K562 (cell line): ENCODE measurements around the gene LDLRAD1. TPM values are rescaled to one million over a fixed set of nuclear protein-coding genes. Genes with fewer than 3 reads are reported as not detected.

Source experiments
- ATAC-seq: fragments of 200-7000 bp; cut with Tn5 transposase; 3 replicates; pipeline ENCODE4 v1.9.1; 2020; ENCODE audit warnings: moderate library complexity
- BruUV-seq: library from RNA; stranded (reverse); fragments of 400-500 nt; replicated peaks from 2 replicates; lab custom pipeline; 2021; lab: Mats Ljungman, UMichigan
- CTCF ChIA-PET: fragments of 300-600 bp; formaldehyde crosslinking; extraction: SDS; loops from one replicate; lab custom pipeline; 2021; ENCODE audit warnings: low intra/inter-chr PET ratio; lab: Yijun Ruan, JAX
- POLR2A ChIA-PET: fragments of 300-600, 350-650 bp; sonication (Branson Sonifier 250); formaldehyde crosslinking; extraction: SDS; loops from one replicate; lab custom pipeline; 2021; ENCODE audit warnings: antibody characterized with exemption, inconsistent platforms; lab: Yijun Ruan, JAX
- DNase-seq, 4 experiments: peaks; one replicate each; pipeline versions ENCODE4 v3.0.0 to v3.0.0-alpha.2; 2011 to 2018; ENCODE audit warnings: low spot score in 3 of 4, mixed read lengths in 3 of 4; ENCODE audit errors: extremely low read depth in 1 of 4
- FAIRE-seq: peaks from 2 replicates; lab custom pipeline; 2011; peaks lifted over from hg19 to GRCh38; lab: Jason Lieb, UNC
- H2AFZ ChIP-seq: 2 replicates; pipeline ENCODE4 v1.6.0; 2011; ENCODE audit warnings: low read depth, low read length, control low read depth, inconsistent platforms
- H3K27ac ChIP-seq: fragments of 200-600 bp; 3 replicates; pipeline ENCODE4 v1.8.0; 2011; ENCODE audit warnings: low read depth, mild to moderate bottlenecking, control low read depth, inconsistent platforms, low read length, moderate library complexity, mixed read lengths; ENCODE audit errors: extremely low read depth
- H3K27me3 ChIP-seq, 2 experiments: fragments of 300-600 bp in 1 of 2; 2 replicates in 1 of 2; 3 replicates in 1 of 2; pipeline versions ENCODE4 v1.6.0 to v1.8.0; 2011; ENCODE audit warnings: inconsistent platforms in 2 of 2, low read length in 2 of 2, mild to moderate bottlenecking in 1 of 2, mixed read lengths in 1 of 2, moderate library complexity in 1 of 2; ENCODE audit not compliant: control insufficient read depth in 2 of 2, insufficient read depth in 2 of 2
- H3K36me3 ChIP-seq: fragments of 300-600 bp; 3 replicates; pipeline ENCODE4 v1.8.0; 2011; ENCODE audit warnings: mild to moderate bottlenecking, low read length, inconsistent platforms; ENCODE audit not compliant: control insufficient read depth, insufficient read depth
- H3K4me1 ChIP-seq, 2 experiments: fragments of 200-600 bp in 1 of 2; replicated peaks in 1 of 2; 2 replicates in 1 of 2; 3 replicates in 1 of 2; pipeline versions ENCODE4 v1.5.1 to v1.8.0; 2011; ENCODE audit warnings: inconsistent platforms in 2 of 2, low read length in 2 of 2, mild to moderate bottlenecking in 1 of 2, mixed read lengths in 1 of 2, moderate library complexity in 1 of 2; ENCODE audit not compliant: control insufficient read depth in 2 of 2, insufficient read depth in 2 of 2
- H3K4me2 ChIP-seq: 2 replicates; pipeline ENCODE4 v1.6.1; 2011; ENCODE audit warnings: low read length, control low read depth, inconsistent platforms, mixed read lengths; ENCODE audit not compliant: insufficient read depth
- H3K4me3 ChIP-seq: fragments of 200-600 bp; sonication (generic), shearing (Covaris generic); 2 replicates; pipeline ENCODE4 v1.5.1; 2016; ENCODE audit warnings: control low read depth, inconsistent platforms
- H3K79me2 ChIP-seq: fragments of 200-600 bp; 3 replicates; pipeline ENCODE4 v1.8.0; 2011; ENCODE audit warnings: low read length, inconsistent platforms; ENCODE audit not compliant: control insufficient read depth, insufficient read depth
- H3K9ac ChIP-seq, 2 experiments: 2 replicates each; pipeline versions ENCODE4 v1.6.0 to v1.6.1; 2011; ENCODE audit warnings: low read depth in 2 of 2, low read length in 2 of 2, control low read depth in 1 of 2, inconsistent platforms in 1 of 2, mild to moderate bottlenecking in 1 of 2, mixed read lengths in 1 of 2; ENCODE audit not compliant: insufficient read depth in 1 of 2
- H3K9me1 ChIP-seq: one replicate; pipeline ENCODE4 v1.6.0; 2011; ENCODE audit warnings: inconsistent platforms, mild to moderate bottlenecking, low read length, moderate library complexity; ENCODE audit not compliant: control insufficient read depth, insufficient read depth
- H3K9me3 ChIP-seq: replicated peaks from 2 replicates; pipeline ENCODE4 v1.5.1; 2011; ENCODE audit warnings: low read depth, low read length, inconsistent platforms; ENCODE audit not compliant: control insufficient read depth, insufficient read depth
- H4K20me1 ChIP-seq: replicated peaks from 2 replicates; pipeline ENCODE4 v1.6.1; 2011; ENCODE audit warnings: low read length, inconsistent platforms, mixed read lengths; ENCODE audit not compliant: control insufficient read depth, insufficient read depth
- JUN ChIP-seq, 2 experiments: sonication (generic) in 1 of 2; formaldehyde crosslinking in 1 of 2; IDR thresholded peaks; 2 replicates each; pipeline versions ENCODE4 v1.6.1 to v1.8.0; 2012 to 2022; ENCODE audit warnings: borderline replicate concordance in 2 of 2, mild to moderate bottlenecking in 2 of 2, improper control_type of control experiment in 1 of 2, low read depth in 1 of 2, low read length in 1 of 2, missing genetic modification reagents in 1 of 2
- KLF6 ChIP-seq: fragments of 250-450 bp; sonication (Bioruptor Pico); IDR thresholded peaks from 2 replicates; pipeline ENCODE4 v1.4.0; 2020; ENCODE audit warnings: mild to moderate bottlenecking, moderate library complexity, borderline replicate concordance
- MAFK ChIP-seq: IDR thresholded peaks from 2 replicates; pipeline ENCODE4 v1.6.1; 2011; ENCODE audit warnings: low read length, improper control_type of control experiment
- RBBP5 ChIP-seq: fragments of 200-600 bp; sonication (generic); IDR thresholded peaks from 2 replicates; pipeline ENCODE4 v1.6.1; 2012; ENCODE audit warnings: borderline replicate concordance, mild to moderate bottlenecking, low read length, control low read depth, inconsistent platforms; ENCODE audit not compliant: insufficient read depth, poor library complexity, severe bottlenecking
- RFX1 ChIP-seq: fragments of 450-650 bp; IDR thresholded peaks from 2 replicates; pipeline ENCODE4 v1.6.1; 2016; ENCODE audit warnings: mild to moderate bottlenecking, moderate library complexity
- SMAD4 ChIP-seq: fragments of 250-450 bp; sonication (Bioruptor Pico); conservative IDR thresholded peaks from 2 replicates; pipeline ENCODE4 v1.8.0; 2021; ENCODE audit warnings: inconsistent platforms, mild to moderate bottlenecking, moderate library complexity
- SUPT5H ChIP-seq: fragments of 450-650 bp; IDR thresholded peaks from 2 replicates; pipeline ENCODE4 v1.6.1; 2016
- VEZF1 ChIP-seq: fragments of 200-800 bp; sonication (Bioruptor generic); IDR thresholded peaks from 2 replicates; pipeline ENCODE4 v1.6.1; 2017; ENCODE audit warnings: missing genetic modification characterization, missing compliant biosample characterization
- ZNF347 ChIP-seq: fragments of 450-650 bp; formaldehyde crosslinking; IDR thresholded peaks from 2 replicates; pipeline ENCODE4 v1.4.0; 2020; ENCODE audit warnings: low read depth, mild to moderate bottlenecking, moderate library complexity
- WGBS: fragments of 100-300 bp; shearing (Covaris generic); methylation state at CpG from one replicate; pipeline ENCODE4 v1.1.6; 2016; ENCODE audit warnings: low coverage, mixed read lengths; ENCODE audit not compliant: insufficient coverage; ENCODE audit errors: missing lambda C conversion rate; 5-methylcytosine and 5-hydroxymethylcytosine counted together
- in situ Hi-C: fragments of 300-500 bp; cut with MboI; formaldehyde crosslinking; loops from 4 replicates; pipeline ENCODE4 v1.15.0; 2018; ENCODE audit warnings: inconsistent platforms, mixed read lengths
- intact Hi-C: fragments of 100-400 bp; cut with micrococcal nuclease; formaldehyde crosslinking; loops from 2 replicates; pipeline ENCODE4 v1.14.2; 2022
- polyA plus RNA-seq, 8 experiments: library from polyadenylated mRNA; depleted of rRNA in 4 of 8; stranded (reverse) in 5 of 8; unstranded in 3 of 8; fragments of >200 nt; fragmentation: Nextera tagmentation in 2 of 8; fragmentation: Illumina TruSeq in 1 of 8; extraction: Ambion mirVana in 2 of 8; extraction: Trizol in 1 of 8; gene quantifications; 2 replicates each; pipeline versions ENCODE4 v1.2.1 to v1.2.3, GENCODE V29; 2011 to 2014; ENCODE audit warnings: inconsistent platforms in 1 of 8, missing spikeins in 1 of 8
- total RNA-seq, 7 experiments: library from RNA; depleted of rRNA in 6 of 7; stranded (reverse); fragments of >200 nt in 6 of 7; fragmentation: Illumina TruSeq in 2 of 7; extraction: Trizol in 2 of 7; gene quantifications; 2 replicates each; pipeline versions ENCODE4 v1.2.1 to v1.2.3, GENCODE V29; 2011 to 2021; ENCODE audit warnings: low replicate concordance in 1 of 7
- TF ChIP-seq, protein P1 (sequence below), 2 experiments: fragments of 450-650 bp; IDR thresholded peaks; 2 replicates each; pipeline ENCODE4 v1.6.1; 2016
- TF ChIP-seq, protein P2 (sequence below): fragments of 450-650 bp; IDR thresholded peaks from 2 replicates; pipeline ENCODE4 v1.6.1; 2016; ENCODE audit warnings: low read depth

Gene LDLRAD1
- total and polyA plus RNA-seq, 9 of the 15 experiments (the other 6 are each of a cell fraction or from before 2014, with no cell fraction given) = not detected

DNA sequence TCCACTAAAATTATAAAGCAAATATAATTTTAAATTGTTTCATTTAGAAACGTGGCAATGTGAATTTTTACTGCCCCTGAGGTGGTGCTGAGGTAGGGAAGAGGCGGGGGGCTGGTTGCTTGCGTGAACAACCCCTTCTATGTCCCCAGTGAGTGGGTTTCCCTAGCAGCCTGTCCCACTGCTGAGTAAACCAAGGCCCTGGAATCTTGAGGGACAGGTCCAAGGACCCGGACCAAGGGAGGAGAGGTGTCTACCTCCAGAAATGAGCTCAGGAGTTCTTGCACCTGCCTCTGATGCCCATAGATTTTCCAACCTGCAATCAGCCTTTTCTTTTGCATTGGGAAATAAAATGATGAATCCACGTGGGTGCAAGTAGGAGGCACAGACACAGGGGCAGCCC lies 649 bp upstream of the LDLRAD1 start:
- 3% methylated on average over 5 of the region's 5 CpGs for whole genome bisulfite sequencing
- no peaks in the 10 kb centered on the region for H4K20me1 ChIP-seq
- no peaks in the 10 kb centered on the region for H3K79me2 ChIP-seq
- peaks cover 34 to 59% of the 10 kb centered on the region in 2 experiments for H3K27me3 ChIP-seq
- H3K9ac ChIP-seq = no peak overlapping the region
- POLR2A ChIA-PET = interaction anchor here (0.7 to 1.5 kb wide), 3 partner anchors 11 to 170 kb away, joined by 3 to 8 read pairs (median 3); no protein-coding TSS in a partner anchor
- no TSS peak for BruUV-seq
- no peaks in the 10 kb centered on the region for H3K36me3 ChIP-seq
- FAIRE-seq (no peak), ATAC-seq (no peak), DNase-seq (peak in 1 of 4 experiments; percentile 5)
- in situ Hi-C loops = no loop called here
- H3K27ac ChIP-seq = no peak overlapping the region
- intact Hi-C loops = no loop called here
- H3K4me3 ChIP-seq = no peak overlapping the region
- H3K9me3 ChIP-seq = no peaks in the 10 kb centered on the region
- H3K9me1 ChIP-seq = no peaks in the 10 kb centered on the region
- CTCF ChIA-PET = no interaction called here
- no peak overlapping the region for H2AFZ ChIP-seq
- H3K4me1 ChIP-seq = peaks cover 0 to 10% of the 10 kb centered on the region in 2 experiments; a peak in 4 of 5 replicates
- H3K4me2 ChIP-seq = no peak overlapping the region
- TF ChIP-seq KLF6 (CRISPR knock-in tag) = no peak
- no peak for TF ChIP-seq SUPT5H
- TF ChIP-seq, protein P1, sequence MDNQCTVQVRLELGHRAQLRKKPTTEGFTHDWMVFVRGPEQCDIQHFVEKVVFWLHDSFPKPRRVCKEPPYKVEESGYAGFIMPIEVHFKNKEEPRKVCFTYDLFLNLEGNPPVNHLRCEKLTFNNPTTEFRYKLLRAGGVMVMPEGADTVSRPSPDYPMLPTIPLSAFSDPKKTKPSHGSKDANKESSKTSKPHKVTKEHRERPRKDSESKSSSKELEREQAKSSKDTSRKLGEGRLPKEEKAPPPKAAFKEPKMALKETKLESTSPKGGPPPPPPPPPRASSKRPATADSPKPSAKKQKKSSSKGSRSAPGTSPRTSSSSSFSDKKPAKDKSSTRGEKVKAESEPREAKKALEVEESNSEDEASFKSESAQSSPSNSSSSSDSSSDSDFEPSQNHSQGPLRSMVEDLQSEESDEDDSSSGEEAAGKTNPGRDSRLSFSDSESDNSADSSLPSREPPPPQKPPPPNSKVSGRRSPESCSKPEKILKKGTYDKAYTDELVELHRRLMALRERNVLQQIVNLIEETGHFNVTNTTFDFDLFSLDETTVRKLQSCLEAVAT (IDR thresholded peaks at IDR 0.05) = no peak
- TF ChIP-seq JUN (IDR thresholded peaks at IDR 0.05; ENCODE audit: borderline replicate concordance, low read depth, low read length) = no peak
- no peak for TF ChIP-seq JUN (CRISPR knock-in tag; IDR thresholded peaks at IDR 0.05; ENCODE audit: borderline replicate concordance)
- TF ChIP-seq, protein P2, sequence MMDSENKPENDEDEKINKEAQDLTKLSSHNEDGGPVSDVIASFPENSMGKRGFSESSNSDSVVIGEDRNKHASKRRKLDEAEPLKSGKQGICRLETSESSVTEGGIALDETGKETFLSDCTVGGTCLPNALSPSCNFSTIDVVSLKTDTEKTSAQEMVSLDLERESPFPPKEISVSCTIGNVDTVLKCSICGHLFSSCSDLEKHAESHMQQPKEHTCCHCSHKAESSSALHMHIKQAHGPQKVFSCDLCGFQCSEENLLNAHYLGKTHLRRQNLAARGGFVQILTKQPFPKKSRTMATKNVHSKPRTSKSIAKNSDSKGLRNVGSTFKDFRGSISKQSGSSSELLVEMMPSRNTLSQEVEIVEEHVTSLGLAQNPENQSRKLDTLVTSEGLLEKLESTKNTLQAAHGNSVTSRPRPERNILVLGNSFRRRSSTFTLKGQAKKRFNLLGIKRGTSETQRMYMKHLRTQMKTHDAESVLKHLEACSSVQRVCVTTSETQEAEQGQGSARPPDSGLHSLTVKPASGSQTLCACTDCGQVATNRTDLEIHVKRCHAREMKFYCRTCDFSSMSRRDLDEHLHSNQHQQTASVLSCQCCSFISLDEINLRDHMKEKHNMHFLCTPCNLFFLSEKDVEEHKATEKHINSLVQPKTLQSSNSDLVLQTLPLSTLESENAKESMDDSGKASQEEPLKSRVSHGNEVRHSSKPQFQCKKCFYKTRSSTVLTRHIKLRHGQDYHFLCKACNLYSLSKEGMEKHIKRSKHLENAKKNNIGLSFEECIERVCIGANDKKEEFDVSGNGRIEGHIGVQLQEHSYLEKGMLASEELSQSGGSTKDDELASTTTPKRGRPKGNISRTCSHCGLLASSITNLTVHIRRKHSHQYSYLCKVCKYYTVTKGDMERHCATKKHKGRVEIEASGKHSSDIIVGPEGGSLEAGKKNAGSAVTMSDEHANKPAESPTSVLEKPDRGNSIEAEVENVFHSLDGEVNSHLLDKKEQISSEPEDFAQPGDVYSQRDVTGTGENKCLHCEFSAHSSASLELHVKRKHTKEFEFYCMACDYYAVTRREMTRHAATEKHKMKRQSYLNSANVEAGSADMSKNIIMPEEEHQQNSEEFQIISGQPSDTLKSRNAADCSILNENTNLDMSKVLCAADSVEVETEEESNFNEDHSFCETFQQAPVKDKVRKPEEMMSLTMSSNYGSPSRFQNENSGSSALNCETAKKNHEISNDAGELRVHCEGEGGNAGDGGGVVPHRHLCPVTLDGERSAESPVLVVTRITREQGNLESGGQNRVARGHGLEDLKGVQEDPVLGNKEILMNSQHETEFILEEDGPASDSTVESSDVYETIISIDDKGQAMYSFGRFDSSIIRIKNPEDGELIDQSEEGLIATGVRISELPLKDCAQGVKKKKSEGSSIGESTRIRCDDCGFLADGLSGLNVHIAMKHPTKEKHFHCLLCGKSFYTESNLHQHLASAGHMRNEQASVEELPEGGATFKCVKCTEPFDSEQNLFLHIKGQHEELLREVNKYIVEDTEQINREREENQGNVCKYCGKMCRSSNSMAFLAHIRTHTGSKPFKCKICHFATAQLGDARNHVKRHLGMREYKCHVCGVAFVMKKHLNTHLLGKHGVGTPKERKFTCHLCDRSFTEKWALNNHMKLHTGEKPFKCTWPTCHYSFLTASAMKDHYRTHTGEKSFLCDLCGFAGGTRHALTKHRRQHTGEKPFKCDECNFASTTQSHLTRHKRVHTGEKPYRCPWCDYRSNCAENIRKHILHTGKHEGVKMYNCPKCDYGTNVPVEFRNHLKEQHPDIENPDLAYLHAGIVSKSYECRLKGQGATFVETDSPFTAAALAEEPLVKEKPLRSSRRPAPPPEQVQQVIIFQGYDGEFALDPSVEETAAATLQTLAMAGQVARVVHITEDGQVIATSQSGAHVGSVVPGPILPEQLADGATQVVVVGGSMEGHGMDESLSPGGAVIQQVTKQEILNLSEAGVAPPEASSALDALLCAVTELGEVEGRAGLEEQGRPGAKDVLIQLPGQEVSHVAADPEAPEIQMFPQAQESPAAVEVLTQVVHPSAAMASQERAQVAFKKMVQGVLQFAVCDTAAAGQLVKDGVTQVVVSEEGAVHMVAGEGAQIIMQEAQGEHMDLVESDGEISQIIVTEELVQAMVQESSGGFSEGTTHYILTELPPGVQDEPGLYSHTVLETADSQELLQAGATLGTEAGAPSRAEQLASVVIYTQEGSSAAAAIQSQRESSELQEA = no peak
- no peak for TF ChIP-seq SMAD4 (CRISPR knock-in tag)
- no peak for TF ChIP-seq MAFK
- TF ChIP-seq VEZF1 = no peak
- no peak for TF ChIP-seq ZNF347 (CRISPR knock-in tag)
- no peak for TF ChIP-seq RBBP5
- no peak for TF ChIP-seq RFX1
